ENCODE measurements around the gene PCSK4.
"Not testable (repeated sequence)": the region's sequence is repeated elsewhere in the genome, so short reads cannot be mapped to it uniquely, and the experiment has no call there.

PCSK4 gene

DNA sequence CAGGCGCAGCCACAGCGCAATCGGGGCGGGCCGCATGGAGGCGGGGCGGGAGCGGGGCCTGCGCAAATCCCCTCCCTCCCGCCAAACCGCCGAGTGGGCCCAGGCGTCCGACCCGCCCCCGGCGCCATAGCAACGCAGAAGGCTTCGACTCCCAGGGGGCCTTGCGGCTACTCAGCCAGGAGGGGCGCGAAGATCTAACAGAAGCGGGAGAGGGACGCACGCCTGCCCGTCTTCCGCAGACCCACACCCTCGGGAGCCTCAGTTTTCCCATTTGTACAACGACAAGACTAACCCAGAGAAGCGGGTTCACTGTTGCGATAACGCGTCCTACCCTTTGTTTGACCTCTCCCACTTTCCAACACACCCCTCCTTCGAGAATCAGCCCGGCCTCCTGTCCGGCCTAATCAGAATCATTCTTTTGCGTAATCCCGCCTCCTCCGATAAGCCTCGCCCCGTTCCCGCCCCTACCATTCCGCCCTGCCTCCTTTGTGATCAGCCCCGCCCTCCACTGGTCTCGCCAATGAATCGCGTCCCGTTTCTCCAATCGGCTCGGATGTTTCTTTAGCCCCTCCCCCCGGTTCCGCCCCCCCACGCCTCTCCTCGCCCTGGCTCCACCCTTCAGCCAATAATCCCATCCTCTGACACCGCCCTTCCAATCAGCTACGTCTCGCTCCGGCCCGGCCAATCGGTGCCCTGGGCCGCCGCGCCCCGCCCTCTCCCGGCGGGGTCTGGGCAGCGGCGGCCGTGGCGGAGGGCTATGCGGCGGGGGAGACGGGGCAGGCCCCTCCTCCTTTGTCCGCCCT is at the start of gene PCSK4:
Gene PCSK4 (minus strand): TSS at position 40 of the 803 bp plus-strand sequence. CDS start 4 bp downstream, at position 36.
- DNase-seq (ENCODE audit: low spot score): peak; percentile 98

DNA sequence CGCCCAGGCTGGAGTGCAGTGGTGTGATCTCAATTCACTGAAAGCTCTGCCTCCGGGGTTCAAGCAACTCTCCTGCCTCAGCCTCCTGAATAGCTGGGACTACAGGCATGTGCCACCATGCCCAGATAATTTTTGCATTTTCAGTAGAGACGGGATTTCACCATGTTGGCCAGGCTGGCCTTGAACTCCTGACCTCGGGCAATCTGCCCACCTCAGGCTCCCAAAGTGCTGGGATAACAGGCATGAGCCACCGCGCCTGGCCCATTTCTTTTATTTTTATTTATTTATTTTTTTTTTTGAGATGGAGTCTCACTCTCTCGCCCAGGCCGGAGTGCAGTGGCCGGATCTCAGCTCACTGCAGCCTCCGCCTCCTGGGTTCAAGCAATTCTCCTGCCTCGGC is 49.6 kb upstream of the PCSK4 start:
- DNase-seq (ENCODE audit: low spot score): not testable (repeated sequence)

GRCh38 chr19:1538978-1539377 is 48.8 kb upstream of the PCSK4 start:
- no peak for DNase-seq (ENCODE audit: low spot score)

- not testable (repeated sequence) for DNase-seq (ENCODE audit: low spot score)
Observed at GRCh38 chr19:1535699-1536098, 45.5 kb upstream of the PCSK4 start.

DNA sequence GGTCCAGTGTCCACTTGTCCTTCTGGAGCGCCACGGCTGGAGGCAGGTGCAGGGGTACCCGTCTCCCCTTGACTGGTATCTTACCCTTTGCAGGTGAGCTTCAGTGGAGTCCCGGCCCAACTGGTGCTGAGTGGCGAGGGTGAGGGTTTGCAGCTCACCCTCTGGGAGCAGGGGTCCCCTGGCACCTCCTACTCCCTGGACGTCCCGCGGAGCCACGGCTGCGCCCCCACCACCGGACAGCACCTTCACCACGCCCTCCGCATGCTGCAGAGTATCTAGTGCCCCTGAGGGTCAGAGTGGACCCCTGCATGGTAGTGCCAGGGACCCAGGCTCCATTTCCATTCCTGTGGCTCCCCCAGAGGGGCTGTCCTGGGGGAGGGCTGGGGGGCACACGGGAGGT is 44.8 kb upstream of the PCSK4 start:
- DNase-seq (ENCODE audit: low spot score): no peak

GRCh38 chr19:1533510-1534150 is 43.5 kb upstream of the PCSK4 start:
- no peak for DNase-seq (ENCODE audit: low spot score)

GRCh38 chr19:1532003-1532402 is 41.9 kb upstream of the PCSK4 start:
- no peak for DNase-seq (ENCODE audit: low spot score)

- no peak for DNase-seq (ENCODE audit: low spot score)
Observed at GRCh38 chr19:1531587-1531986, 41.4 kb upstream of the PCSK4 start.

- not testable (repeated sequence) for DNase-seq (ENCODE audit: low spot score)
Observed at GRCh38 chr19:1530856-1531255, 40.7 kb upstream of the PCSK4 start.

DNA sequence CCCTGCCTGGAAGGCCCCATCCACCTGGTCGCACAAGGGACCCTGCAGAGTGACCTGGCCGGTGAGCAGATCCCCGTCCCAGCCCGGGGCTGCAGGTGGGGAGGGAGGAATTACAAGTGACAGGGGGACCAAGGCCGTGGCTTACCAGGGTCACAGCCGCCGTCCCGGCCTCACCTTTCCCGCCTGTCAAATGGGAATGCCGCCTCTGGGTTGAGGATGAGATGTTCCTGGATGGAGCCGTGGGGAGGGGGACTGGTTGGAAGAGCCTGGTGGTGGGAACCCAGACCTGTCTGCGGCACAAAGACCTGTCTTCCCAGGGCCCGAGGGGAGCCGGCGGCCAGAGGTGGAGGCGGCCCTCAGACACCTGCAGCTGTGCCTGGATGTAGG is 39.3 kb upstream of the PCSK4 start:
- DNase-seq (ENCODE audit: low spot score): no peak

- DNase-seq (ENCODE audit: low spot score): no peak
Observed at GRCh38 chr19:1528596-1529429, 38.7 kb upstream of the PCSK4 start.

- no peak for DNase-seq (ENCODE audit: low spot score)
Observed at GRCh38 chr19:1527650-1528309, 37.6 kb upstream of the PCSK4 start.

- no peak for DNase-seq (ENCODE audit: low spot score)
Observed at GRCh38 chr19:1526979-1527649, 37.0 kb upstream of the PCSK4 start.

- DNase-seq (ENCODE audit: low spot score): no peak
Observed at GRCh38 chr19:1526066-1526778, 36.1 kb upstream of the PCSK4 start.

- DNase-seq (ENCODE audit: low spot score): no peak
Observed at GRCh38 chr19:1525343-1525742, 35.2 kb upstream of the PCSK4 start.

DNA sequence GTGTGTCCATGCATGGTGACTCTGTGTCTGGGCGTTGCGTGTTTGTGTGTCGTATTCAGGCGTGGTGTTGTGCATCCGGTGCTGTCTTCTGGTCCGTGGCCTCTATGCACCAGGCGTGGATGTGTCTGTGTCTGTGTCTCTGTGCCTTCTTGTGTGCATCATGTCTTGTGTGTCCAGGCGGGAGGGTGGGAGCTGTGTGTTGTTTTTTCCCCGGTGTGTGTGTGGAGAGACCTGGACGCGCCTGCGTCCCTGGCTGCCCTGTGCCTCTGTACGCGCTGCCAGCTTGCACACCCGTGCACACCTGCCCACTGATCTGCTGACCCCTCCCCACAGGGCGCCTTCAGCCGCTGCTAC is 34.8 kb upstream of the PCSK4 start:
- DNase-seq (ENCODE audit: low spot score): no peak

DNA sequence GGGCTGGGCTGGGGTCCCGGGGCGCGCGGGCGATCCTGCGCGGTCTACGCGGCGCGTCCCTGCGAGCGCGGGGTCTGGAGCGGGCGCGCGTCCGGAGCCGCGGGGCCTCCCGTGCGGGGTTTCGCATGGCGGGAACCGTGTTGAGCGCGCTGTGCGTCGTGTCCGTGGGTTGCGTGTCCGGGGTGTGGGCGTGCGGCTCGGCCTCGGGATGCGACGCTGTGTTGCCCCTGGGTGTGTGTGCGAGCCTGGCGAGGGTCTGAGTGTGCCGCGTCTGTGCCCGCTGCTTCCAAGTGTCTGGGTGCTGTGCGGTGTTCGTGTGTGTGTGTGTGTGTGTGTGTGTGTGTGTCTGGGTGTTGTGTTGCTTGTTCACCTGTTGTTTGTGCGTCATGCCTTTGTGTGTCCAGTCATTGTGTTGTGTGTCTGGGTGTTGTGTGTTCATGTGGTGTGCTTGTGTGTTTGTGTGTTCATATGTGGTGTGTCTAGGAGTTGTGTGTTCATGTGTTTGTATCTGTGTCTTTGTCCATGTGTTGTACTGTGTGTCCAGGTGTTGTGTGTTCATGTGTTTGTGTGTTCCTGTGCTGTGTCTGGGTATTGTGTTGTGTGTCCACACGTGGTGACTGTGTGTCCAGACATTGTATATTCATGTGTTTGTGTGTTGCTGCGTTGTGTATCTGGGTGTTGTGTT is 34.3 kb upstream of the PCSK4 start:
- DNase-seq (ENCODE audit: low spot score): no peak

GRCh38 chr19:1523412-1524286 is 33.5 kb upstream of the PCSK4 start, which contains the start of gene PLK5:
PLK5 (plus strand) TSS chr19:1524077; CDS start chr19:1526997, 2,920 bp downstream.
- no peak for DNase-seq (ENCODE audit: low spot score)

DNA sequence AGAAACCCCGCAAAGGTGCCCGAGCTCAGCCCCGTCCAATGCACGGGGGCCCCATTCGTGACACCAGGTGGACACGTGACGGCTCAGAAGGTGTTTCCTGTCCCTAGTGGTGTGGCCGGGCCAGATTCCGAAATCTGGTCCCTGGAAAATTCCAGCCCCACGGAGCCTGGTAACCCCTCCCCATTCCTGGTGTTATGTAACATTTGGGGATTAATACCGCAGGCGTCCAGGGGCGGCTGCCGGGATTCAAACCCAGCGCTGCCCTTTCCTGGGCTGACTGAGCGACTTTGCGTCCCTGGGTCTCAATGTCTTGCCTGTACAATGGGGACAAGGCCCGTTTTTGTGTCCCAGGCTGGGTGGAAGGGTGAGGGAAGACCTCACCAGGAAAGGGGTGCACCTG is 32.7 kb upstream of the PCSK4 start:
- DNase-seq (ENCODE audit: low spot score): no peak

Data from CD4-positive, alpha-beta T cell treated with Interleukin-2 at 100 ng/mL for 4 hours (primary cell).